Motor neuron (in vitro differentiated cells): ENCODE results near the gene TIGD6. TPM values are rescaled to one million over a fixed set of nuclear protein-coding genes. Genes with fewer than 3 reads are reported as not detected.
A peak's percentile ranks its signal among the peaks of the same experiment; 100 is the strongest.
"Not testable (repeated sequence)": the region's sequence is repeated elsewhere in the genome, so short reads cannot be mapped to it uniquely, and the experiment has no call there.

Source experiments
- ATAC-seq, 8 experiments: fragments of 200-7000 bp; cut with Tn5 transposase; replicated peaks in 6 of 8; 2 replicates each; pipeline ENCODE4 v1.8.0; 2021; ENCODE audit warnings: mild to moderate bottlenecking in 8 of 8, moderate library complexity in 8 of 8
- H3K27ac ChIP-seq, 2 donors: fragments of 250-450 bp; sonication (Bioruptor Pico); 2 replicates each; pipeline ENCODE4 v1.9.0; 2021; ENCODE audit warnings: antibody characterized with exemption in 2 of 2, mild to moderate bottlenecking in 2 of 2, moderate library complexity in 1 of 2
- H3K4me1 ChIP-seq, 2 donors: fragments of 250-450 bp; sonication (Bioruptor Pico); replicated peaks in 1 of 2; 2 replicates each; pipeline ENCODE4 v1.6.1; 2021; ENCODE audit warnings: antibody characterized with exemption in 2 of 2, mild to moderate bottlenecking in 2 of 2, moderate library complexity in 1 of 2
- H3K4me3 ChIP-seq, 5 donors: fragments of 250-450 bp; sonication (Bioruptor Pico); 2 replicates each; pipeline ENCODE4 v1.9.0; 2021; ENCODE audit warnings: antibody characterized with exemption in 5 of 5, mild to moderate bottlenecking in 5 of 5, moderate library complexity in 4 of 5
- WGBS, 10 experiments: fragments of 450-650 bp; shearing (Covaris generic); methylation state at CpG; one replicate each; pipeline ENCODE4 v1.0.0; 2022; 5-methylcytosine and 5-hydroxymethylcytosine counted together
- in situ Hi-C, 9 experiments: fragments of 400-800 bp; cut with MboI; loops; one replicate each; pipeline ENCODE4 v1.15.0; 2021; ENCODE audit warnings: low sequenced_read_pairs in 9 of 9, low pct_unique_long_range_greater_than_20kb in 2 of 9; ENCODE audit not compliant: unreplicated experiment in 9 of 9
- total RNA-seq, 8 experiments: library from RNA; unstranded; fragments of 300-600 nt; gene quantifications; 2 replicates each; pipeline versions ENCODE4 v1.2.3 to v1.2.4, GENCODE V29; 2022

The TIGD6 gene
- total RNA-seq, 8 experiments from 2014 or later, result 3.9 to 7.3 (median 5.9) TPM

DNA sequence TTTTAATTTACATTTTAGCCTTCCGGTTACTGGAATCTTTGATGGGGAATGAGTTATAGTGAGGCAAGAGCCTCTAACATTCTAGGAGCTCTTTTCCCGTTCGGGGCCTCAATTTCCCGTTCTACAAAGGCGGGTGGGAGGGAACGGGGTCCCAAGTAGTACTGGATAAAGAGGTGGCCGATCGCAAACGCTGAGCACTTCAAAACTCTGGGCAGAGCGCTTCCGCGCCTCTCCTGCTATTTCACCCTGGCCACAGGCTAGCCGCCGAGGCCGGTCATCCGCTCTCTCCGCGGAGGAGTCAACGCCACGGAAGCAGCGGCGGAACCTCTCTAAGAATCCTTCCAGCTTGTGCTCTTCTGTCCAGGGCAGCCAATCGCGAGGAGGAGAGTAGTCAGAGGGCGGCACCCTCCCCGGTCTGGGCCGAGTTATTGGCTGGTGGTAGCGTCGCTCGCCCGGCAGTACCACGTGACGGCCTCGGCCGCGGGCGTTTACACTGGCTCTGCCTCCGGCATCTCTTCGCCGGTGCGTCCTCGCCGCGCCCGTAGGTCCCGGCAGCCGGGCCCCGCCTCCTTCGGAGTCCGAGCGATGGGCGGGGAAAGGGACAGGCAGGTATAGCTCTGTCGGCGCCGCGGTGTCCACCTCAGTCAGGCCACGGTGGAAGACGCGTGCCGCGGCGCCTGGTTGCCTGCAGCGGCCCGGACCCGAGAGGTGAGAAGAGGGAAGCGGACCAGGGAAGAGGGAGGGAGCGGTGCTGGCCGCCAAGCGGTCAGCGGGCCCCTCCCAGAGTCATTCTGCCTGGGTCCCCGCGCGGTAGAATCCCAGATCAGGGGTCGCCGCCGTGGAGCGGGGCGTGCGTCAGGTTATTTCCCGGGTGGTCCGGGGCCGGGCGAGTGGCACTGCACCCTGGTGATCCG, 39.9 kb downstream of the TIGD6 start, which contains the start of gene SLC26A2:
Gene SLC26A2, plus strand, starts transcription at position 487 of the 914 bp plus-strand sequence. CDS start 16,895 bp downstream, outside the sequence.
- peak within 1 kb of the TSS; percentile 52 to 91 (median 60) for H3K4me3 ChIP-seq
- in situ Hi-C loops, result no loop called here
- 0 to 4% (median 0%) methylated on average over 1 to 12 of the region's 84 CpGs; no CpG with 5 or more reads in 2 of the 10 experiments for WGBS, 10 experiments
- peak within 1 kb of the TSS; percentile 79 to 88 for H3K27ac ChIP-seq
- ATAC-seq, result peak; percentile 93 to 99 (median 98)
- peaks cover 10 to 17% of the 10 kb centered on the region in 2 donors for H3K4me1 ChIP-seq

DNA sequence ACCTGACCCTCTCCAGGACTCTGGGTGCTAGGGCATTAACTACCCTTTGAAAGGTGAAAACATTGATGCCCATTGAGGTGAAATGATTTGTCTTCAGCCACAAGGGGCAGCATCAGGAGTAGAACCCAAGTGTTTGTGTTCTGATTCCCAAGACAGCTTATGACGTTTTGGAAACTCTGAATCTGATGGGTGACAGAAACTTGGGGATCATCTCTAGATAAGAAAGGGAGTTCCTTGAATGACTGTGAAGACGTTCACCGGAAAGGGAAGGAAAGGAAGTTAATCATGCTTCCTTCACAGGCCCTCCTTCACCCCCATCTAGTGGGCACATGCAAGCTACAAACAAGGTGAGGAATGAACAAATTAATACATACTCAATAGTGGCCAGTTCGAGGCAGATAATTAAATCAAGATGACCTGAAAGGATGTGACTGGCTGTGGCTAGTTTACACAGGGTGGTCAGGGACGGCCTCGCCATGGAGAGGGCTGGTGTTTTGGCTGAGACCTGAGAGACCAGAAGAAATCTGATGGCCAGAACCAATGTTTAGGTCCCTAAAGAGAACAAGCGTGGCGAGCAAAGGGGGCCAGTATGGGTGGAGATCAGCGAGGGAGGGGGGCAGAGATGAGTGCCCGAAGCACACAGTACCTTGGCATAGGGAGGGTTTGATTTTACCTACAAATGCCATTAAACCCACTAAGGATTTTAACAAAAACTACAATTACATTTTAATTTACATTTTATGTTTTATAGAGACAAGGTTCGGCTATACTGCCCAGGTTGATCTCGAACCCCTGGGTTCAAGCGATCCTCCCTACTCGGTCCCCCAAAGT, 40.8 kb downstream of the TIGD6 start:
- peak overlapping the region; percentile 79 to 88 for H3K27ac ChIP-seq
- H3K4me3 ChIP-seq, result peak overlapping the region; percentile 52 to 91 (median 60)
- in situ Hi-C loops, result no loop called here
- peaks cover 10 to 17% of the 10 kb centered on the region in 2 donors for H3K4me1 ChIP-seq
- WGBS, 10 experiments, result 0 to 56% (median 27%) methylated on average over 1 to 12 of the region's 14 CpGs
- no peak for ATAC-seq

DNA sequence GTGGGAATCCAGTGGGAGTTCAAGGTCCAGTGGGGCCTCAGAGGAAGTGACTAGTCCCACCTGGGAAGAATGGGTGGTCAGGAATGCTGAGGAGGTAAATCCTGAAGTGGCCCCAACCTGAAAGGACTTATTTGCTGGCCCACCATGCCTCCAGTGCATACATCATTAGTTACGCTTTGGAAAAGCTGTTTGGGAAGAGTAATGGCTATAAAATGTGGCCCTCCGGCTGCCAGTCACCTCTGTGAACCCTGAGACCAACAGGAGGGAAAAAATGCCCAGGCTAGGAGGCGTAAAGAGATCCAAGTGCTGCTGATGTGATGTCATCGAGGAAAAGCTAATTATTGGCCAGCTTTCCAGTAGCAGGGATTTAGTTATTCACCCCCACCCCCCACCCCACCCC, 42.6 kb downstream of the TIGD6 start:
- WGBS, 10 experiments, result 20 to 100% (median 80%) methylated on average over 1 to 2 of the region's 4 CpGs; no CpG with 5 or more reads in 5 of the 10 experiments
- in situ Hi-C loops, result no loop called here
- Histone ChIP-seq H3K4me3 (no peak overlapping the region), H3K27ac (no peak overlapping the region), H3K4me1 (peaks cover 15 to 17% of the 10 kb centered on the region in 2 donors)
- no peak for ATAC-seq

DNA sequence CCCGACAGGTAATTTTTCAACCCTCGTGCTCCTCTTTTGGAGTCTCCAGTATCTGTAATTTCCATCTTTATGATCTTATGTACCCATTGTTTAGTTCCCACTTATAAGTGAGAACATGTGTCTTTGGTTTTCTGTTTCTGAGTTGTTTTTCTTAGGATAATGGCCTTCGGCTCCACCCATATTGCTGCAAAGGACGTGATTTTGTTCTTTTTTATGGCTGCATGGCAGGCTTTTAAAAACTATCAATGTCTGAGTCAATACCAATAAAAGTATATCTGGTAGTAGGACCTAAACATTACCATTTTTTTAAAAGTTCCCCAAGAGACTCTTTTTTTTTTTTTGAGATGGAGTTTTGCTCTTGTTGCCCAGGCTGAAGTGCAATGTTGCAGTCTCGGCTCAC, 43.8 kb downstream of the TIGD6 start:
- Histone ChIP-seq H3K27ac (no peak overlapping the region), H3K4me1 (peaks cover 15% of the 10 kb centered on the region in 2 donors), H3K4me3 (no peak overlapping the region)
- in situ Hi-C loops, result no loop called here
- WGBS, 10 experiments, result 44 to 100% (median 63%) methylated on average over 1 to 4 of the region's 5 CpGs; no CpG with 5 or more reads in 2 of the 10 experiments
- ATAC-seq, result no peak

DNA sequence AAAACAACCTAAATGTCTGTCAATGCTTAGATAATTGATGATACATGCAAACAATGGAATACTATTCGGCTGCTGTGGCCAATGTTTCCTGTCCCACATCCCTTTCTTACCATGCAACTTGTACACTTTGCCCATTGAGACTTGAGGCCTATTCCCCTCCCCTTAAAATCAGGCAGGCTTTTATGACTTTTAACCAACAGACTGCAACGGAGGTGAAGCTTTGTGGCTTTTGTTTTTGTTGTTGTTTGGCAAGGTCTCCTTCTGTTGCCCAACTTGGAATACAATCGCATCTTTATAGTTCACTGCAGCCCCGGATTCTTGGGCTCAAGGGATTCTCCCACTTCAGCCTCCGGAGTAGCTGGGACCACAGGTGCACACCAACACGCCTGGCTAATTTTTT, 45.7 kb downstream of the TIGD6 start:
- Histone ChIP-seq H3K4me3 (no peak overlapping the region), H3K4me1 (peaks cover 7 to 10% of the 10 kb centered on the region in 2 donors), H3K27ac (no peak overlapping the region)
- 17 to 95% (median 80%) methylated on average over 2 to 6 of the region's 6 CpGs; no CpG with 5 or more reads in 2 of the 10 experiments for WGBS, 10 experiments
- in situ Hi-C loops, result no loop called here
- ATAC-seq, result no peak

DNA sequence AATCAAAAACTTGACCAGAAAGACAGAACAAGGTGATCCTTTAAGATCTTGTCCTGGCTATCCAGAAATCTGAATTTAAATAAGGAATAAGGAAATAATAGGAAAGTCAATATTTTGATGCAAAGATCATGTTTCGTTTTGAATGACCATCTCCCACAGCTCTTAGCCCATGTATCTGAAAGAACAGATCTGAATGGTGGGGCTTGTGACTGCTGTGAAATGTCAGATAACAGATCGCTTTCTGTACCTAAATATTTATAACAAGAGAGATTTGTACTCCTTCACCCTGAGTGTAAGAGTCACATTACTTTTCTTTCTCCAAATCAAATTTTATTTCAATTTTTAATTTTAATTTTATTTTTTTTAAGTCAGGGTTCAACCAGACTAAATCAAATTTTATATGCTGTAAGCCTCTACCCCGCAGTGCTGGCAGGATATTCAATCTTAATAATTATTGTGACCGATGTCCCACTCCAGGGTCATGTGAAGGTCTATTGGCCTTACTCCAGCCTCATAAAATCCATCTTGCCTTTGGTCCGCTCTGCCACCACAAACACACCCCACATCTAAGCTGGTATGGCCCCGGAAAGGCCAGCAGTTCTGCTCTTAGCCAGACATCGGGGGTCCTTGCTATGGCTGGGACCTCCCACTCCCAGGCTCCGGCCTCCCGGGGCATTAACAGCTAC, 46.9 kb downstream of the TIGD6 start:
- 59 to 100% (median 80%) methylated on average over 2 to 6 of the region's 9 CpGs for WGBS, 10 experiments
- peaks cover 0 to 5% of the 10 kb centered on the region in 2 donors for H3K4me1 ChIP-seq
- peak in 2 of 8 experiments; percentile 20 to 72 for ATAC-seq
- H3K4me3 ChIP-seq, result no peak overlapping the region
- in situ Hi-C loops, result no loop called here
- no peak overlapping the region for H3K27ac ChIP-seq

DNA sequence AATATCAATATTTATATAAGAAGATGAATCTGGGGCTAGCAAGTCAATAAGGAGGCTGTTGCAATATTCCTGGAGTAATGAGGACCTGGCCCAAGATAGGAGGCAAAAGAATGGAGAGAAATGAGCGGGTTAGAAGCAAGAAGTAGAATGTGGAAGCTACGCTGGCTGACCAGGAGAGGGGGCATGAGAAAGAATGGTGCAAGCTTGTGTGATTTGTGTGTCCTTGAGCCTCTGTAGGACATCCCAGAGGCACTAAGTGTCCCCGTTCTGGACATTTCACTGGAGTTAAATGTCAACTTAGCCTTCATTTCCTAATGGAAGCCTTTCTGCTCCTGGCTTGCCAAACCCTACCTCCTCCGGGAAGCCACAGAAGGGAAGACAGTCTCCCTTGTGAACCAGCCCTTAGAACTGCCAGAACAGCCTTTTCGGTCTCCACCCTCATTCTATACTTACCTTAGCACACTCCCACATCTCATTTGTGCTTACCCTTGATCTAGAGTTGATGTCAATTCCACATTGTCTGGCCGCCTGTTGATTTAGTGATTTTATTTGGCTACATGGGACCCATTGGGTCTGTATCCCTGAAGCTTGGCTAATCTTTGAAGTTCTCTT, 49.2 kb downstream of the TIGD6 start:
- no peak for ATAC-seq
- in situ Hi-C loops, result no loop called here
- H3K27ac ChIP-seq, result no peak overlapping the region
- peaks cover 0 to 5% of the 10 kb centered on the region in 2 donors for H3K4me1 ChIP-seq
- WGBS, 10 experiments, result 44 to 86% (median 71%) methylated on average over 3 to 5 of the region's 6 CpGs; no CpG with 5 or more reads in 5 of the 10 experiments
- H3K4me3 ChIP-seq, result no peak overlapping the region

DNA sequence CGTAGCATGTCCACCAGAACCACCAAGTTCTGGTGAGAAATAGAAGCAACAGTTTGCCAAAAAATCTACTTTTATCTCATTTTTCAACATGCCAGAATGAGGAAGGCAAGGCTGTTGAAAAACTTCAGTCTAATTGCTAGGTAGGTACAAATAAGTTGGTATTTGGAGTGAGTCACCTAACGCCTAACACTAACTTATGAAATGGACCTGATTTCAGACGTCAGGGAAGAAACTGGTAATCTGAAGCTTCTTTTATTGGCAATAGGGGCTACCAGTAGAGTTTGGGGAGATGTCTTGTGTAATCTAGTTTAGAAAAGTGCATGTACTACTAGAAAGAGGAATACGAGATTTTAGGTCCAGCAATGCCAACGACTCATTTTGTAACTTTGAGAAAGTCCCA, 51.5 kb downstream of the TIGD6 start:
- H3K27ac ChIP-seq, result no peak overlapping the region
- H3K4me3 ChIP-seq, result no peak overlapping the region
- in situ Hi-C loops, result no loop called here
- no peak for ATAC-seq
- peaks cover 0 to 5% of the 10 kb centered on the region in 2 donors for H3K4me1 ChIP-seq
- 50 to 100% (median 73%) methylated on average over 1 to 5 of the region's 5 CpGs; no CpG with 5 or more reads in 2 of the 10 experiments for WGBS, 10 experiments

DNA sequence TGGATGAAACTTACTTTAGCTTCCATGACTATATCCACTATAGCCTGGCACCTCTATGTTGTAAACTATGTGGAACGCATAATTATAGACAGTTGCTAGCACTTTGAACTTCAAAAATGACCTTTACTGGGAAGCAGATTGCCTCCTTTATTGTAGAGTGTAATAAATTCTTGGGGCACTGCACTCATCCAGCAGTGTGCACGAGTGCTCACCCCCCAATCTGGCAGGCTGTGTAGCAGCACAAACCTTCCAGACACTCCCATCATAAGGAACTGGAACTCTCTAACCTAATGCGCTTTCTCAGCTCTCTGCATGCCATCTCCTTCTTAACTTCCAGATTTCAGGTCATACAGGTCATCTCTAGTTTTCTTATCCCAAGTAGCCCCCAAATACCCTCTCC, 54.3 kb downstream of the TIGD6 start:
- ATAC-seq, result no peak
- WGBS, 10 experiments, result 40 to 85% (median 70%) methylated on average over 1 to 3 of the region's 3 CpGs; no CpG with 5 or more reads in 2 of the 10 experiments
- H3K27ac ChIP-seq, result no peak overlapping the region
- H3K4me1 ChIP-seq, result no peaks in the 10 kb centered on the region
- in situ Hi-C loops, result no loop called here
- H3K4me3 ChIP-seq, result no peak overlapping the region

DNA sequence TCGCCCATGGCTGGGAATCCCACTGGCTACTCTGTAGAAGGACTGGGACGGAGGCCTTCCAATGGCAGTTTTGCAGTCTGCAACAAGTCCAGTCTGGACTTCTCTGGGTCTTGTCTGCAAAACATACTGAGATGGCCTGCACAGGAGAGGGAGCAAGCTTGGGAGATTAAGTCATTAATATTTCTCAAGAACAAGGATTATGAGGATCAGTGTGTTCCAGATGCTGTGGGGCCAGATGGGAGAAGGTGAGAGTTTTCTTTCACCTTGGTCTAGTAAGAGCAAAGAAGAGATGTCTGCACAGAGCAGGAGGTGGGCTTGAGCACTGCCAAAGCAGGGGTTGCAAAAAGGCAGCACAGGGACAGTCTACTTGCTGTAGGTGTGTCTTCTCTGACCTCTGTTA, 55.8 kb downstream of the TIGD6 start, which contains the start of gene PDE6A:
Gene PDE6A, minus strand, starts transcription at position 128 of the 400 bp plus-strand sequence. Its CDS starts 120 bp downstream, at position 8.
- Histone ChIP-seq H3K27ac (no peak within 1 kb of the TSS), H3K4me3 (no peak within 1 kb of the TSS), H3K4me1 (no peaks in the 10 kb centered on the region)
- ATAC-seq, result no peak
- in situ Hi-C loops, result no loop called here
- 40 to 80% methylated on average over 1 of the region's 2 CpGs; no CpG with 5 or more reads in 8 of the 10 experiments for WGBS, 10 experiments

DNA sequence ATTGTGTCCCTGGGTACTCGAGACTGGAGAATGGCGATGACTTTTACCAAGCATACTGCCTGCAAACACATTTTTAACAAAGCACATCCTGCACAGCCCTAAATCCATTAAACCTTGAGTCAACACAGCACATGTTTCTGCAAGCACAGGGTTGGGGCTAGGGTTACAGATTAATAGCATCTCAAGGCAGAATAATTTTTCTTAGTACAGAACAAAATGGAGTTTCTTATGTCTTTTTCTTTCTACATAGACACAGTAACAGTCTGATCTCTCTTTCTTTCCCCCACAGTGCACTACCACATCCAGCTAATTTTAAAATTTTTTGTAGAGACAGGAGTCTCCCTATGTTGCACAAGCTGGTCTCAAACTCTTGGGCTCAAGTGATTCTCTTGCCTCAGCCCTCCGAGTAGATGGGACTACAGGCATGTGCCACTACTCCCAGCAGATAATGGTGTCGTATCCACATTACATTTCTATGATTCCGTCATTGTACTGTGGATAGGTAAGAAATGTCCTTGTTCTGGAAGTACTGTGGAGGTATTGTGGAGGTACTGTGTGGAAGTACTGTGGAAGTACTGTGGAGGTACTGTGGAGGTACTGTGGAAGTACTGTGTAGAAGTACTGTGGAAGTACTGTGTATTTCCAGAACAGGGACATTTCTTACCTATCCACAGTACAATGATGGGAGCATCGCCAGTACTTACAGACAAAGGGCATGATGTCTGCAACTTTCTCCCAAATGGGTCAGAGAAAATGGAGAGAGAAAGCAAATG, 57.1 kb downstream of the TIGD6 start:
- H3K4me3 ChIP-seq, H3K27ac ChIP-seq, H3K4me1 ChIP-seq, in situ Hi-C loops: not testable (repeated sequence)
- 57 to 100% (median 87%) methylated on average over 1 to 3 of the region's 6 CpGs; no CpG with 5 or more reads in 2 of the 10 experiments for WGBS, 10 experiments
- peak in 1 of 8 experiments; percentile 21 for ATAC-seq
